Mesothelial cell of epicardium (in vitro differentiated cells): ENCODE results near the gene TMTC4. TPM values are rescaled to one million over a fixed set of nuclear protein-coding genes. Genes with fewer than 3 reads are reported as not detected.

Experiments used
- DNase-seq, 2 experiments: peaks; one replicate each; pipeline ENCODE4 v3.0.0; 2021; ENCODE audit warnings: low spot score in 2 of 2; ENCODE audit not compliant: unreplicated experiment in 2 of 2
- H3K27ac Mint-ChIP-seq: 2 replicates; pipeline ENCODE4 v1.8.0; 2021; ENCODE audit warnings: mixed read lengths
- H3K27me3 Mint-ChIP-seq: 2 replicates; pipeline ENCODE4 v1.8.0; 2021; ENCODE audit warnings: low read depth, mixed read lengths
- H3K36me3 Mint-ChIP-seq: 2 replicates; pipeline ENCODE4 v1.8.0; 2021; ENCODE audit warnings: mixed read lengths
- H3K4me1 Mint-ChIP-seq: 2 replicates; pipeline ENCODE4 v1.8.0; 2021; ENCODE audit warnings: mixed read lengths
- H3K4me3 Mint-ChIP-seq: 2 replicates; pipeline ENCODE4 v1.8.0; 2021; ENCODE audit warnings: mild to moderate bottlenecking, moderate library complexity, mixed read lengths
- H3K9me3 Mint-ChIP-seq: 2 replicates; pipeline ENCODE4 v1.8.0; 2021; ENCODE audit warnings: mixed read lengths
- CTCF ChIP-seq: fragments of 200-600 bp; sonication (generic); IDR thresholded peaks from one replicate; pipeline ENCODE4 v1.5.0; 2021; ENCODE audit warnings: antibody characterized with exemption; ENCODE audit not compliant: unreplicated experiment
- total RNA-seq: library from RNA; stranded (reverse); gene quantifications from 3 replicates; pipeline ENCODE4 v1.2.1, GENCODE V29; 2021

TMTC4 gene
- total RNA-seq, 1 donor from 2014 or later = 37.5 TPM

- DNase-seq = no peak
- H3K4me3 Mint-ChIP-seq = no peak overlapping the region
- no peaks in the 10 kb centered on the region for H3K27me3 Mint-ChIP-seq
- peaks cover 6% of the 10 kb centered on the region for H3K4me1 Mint-ChIP-seq
- H3K9me3 Mint-ChIP-seq = no peaks in the 10 kb centered on the region
- peaks cover 13% of the 10 kb centered on the region for H3K36me3 Mint-ChIP-seq
- no peak for TF ChIP-seq CTCF
- no peak overlapping the region for H3K27ac Mint-ChIP-seq
Observed at GRCh38 chr13:100645382-100645781, 29.2 kb downstream of the TMTC4 start.

- TF ChIP-seq CTCF = no peak
Observed at GRCh38 chr13:100644371-100644770, 30.2 kb downstream of the TMTC4 start.

GRCh38 chr13:100637796-100638195, 36.8 kb downstream of the TMTC4 start:
- H3K27ac Mint-ChIP-seq = no peak overlapping the region
- TF ChIP-seq CTCF = no peak
- H3K36me3 Mint-ChIP-seq = peaks cover 43% of the 10 kb centered on the region
- no peaks in the 10 kb centered on the region for H3K27me3 Mint-ChIP-seq
- no peak for DNase-seq
- no peak overlapping the region for H3K4me3 Mint-ChIP-seq
- H3K4me1 Mint-ChIP-seq = no peaks in the 10 kb centered on the region
- H3K9me3 Mint-ChIP-seq = no peaks in the 10 kb centered on the region

More at GRCh38 chr13:100644371-100644770, 30.2 kb downstream of the TMTC4 start:
- peaks cover 6% of the 10 kb centered on the region for H3K4me1 Mint-ChIP-seq
- H3K27ac Mint-ChIP-seq = no peak overlapping the region
- H3K27me3 Mint-ChIP-seq = no peaks in the 10 kb centered on the region
- H3K4me3 Mint-ChIP-seq = no peak overlapping the region
- H3K9me3 Mint-ChIP-seq = no peaks in the 10 kb centered on the region
- no peak for DNase-seq
- H3K36me3 Mint-ChIP-seq = peaks cover 13% of the 10 kb centered on the region

- no peaks in the 10 kb centered on the region for H3K9me3 Mint-ChIP-seq
- H3K36me3 Mint-ChIP-seq = peaks cover 43% of the 10 kb centered on the region
- H3K4me1 Mint-ChIP-seq = no peaks in the 10 kb centered on the region
- H3K27ac Mint-ChIP-seq = no peak overlapping the region
- no peak overlapping the region for H3K4me3 Mint-ChIP-seq
- TF ChIP-seq CTCF = no peak
- DNase-seq = no peak
- no peaks in the 10 kb centered on the region for H3K27me3 Mint-ChIP-seq
Observed at GRCh38 chr13:100637380-100637779, 37.2 kb downstream of the TMTC4 start.

- no peaks in the 10 kb centered on the region for H3K9me3 Mint-ChIP-seq
- H3K27me3 Mint-ChIP-seq = no peaks in the 10 kb centered on the region
- H3K4me3 Mint-ChIP-seq = no peak overlapping the region
- peaks cover 4% of the 10 kb centered on the region for H3K4me1 Mint-ChIP-seq
- no peak for DNase-seq
- no peak for TF ChIP-seq CTCF
- H3K27ac Mint-ChIP-seq = no peak overlapping the region
- H3K36me3 Mint-ChIP-seq = peaks cover 40% of the 10 kb centered on the region
Observed at GRCh38 chr13:100636441-100636840, 38.2 kb downstream of the TMTC4 start.

GRCh38 chr13:100636004-100636403, 38.6 kb downstream of the TMTC4 start:
- H3K27ac Mint-ChIP-seq = no peak overlapping the region
- no peak for DNase-seq
- no peak for TF ChIP-seq CTCF
- no peaks in the 10 kb centered on the region for H3K27me3 Mint-ChIP-seq
- H3K9me3 Mint-ChIP-seq = no peaks in the 10 kb centered on the region
- H3K4me3 Mint-ChIP-seq = no peak overlapping the region
- peaks cover 38% of the 10 kb centered on the region for H3K36me3 Mint-ChIP-seq
- peaks cover 4% of the 10 kb centered on the region for H3K4me1 Mint-ChIP-seq
